ENCODE measurements around the gene RNF13.

The RNF13 gene

GRCh38 chr3:149843502-149843901 lies 30.5 kb downstream of the RNF13 start:
- no peak for TF ChIP-seq CTCF (IDR thresholded peaks at IDR 0.05; ENCODE audit: extremely low read depth, missing control alignments)

GRCh38 chr3:149844091-149844490 lies 31.1 kb downstream of the RNF13 start:
- no peak for TF ChIP-seq CTCF (IDR thresholded peaks at IDR 0.05; ENCODE audit: extremely low read depth, missing control alignments)
- no peak for DNase-seq (ENCODE audit: low spot score)

More at GRCh38 chr3:149843502-149843901, 30.5 kb downstream of the RNF13 start:
- no peak for DNase-seq (ENCODE audit: low spot score)

DNA sequence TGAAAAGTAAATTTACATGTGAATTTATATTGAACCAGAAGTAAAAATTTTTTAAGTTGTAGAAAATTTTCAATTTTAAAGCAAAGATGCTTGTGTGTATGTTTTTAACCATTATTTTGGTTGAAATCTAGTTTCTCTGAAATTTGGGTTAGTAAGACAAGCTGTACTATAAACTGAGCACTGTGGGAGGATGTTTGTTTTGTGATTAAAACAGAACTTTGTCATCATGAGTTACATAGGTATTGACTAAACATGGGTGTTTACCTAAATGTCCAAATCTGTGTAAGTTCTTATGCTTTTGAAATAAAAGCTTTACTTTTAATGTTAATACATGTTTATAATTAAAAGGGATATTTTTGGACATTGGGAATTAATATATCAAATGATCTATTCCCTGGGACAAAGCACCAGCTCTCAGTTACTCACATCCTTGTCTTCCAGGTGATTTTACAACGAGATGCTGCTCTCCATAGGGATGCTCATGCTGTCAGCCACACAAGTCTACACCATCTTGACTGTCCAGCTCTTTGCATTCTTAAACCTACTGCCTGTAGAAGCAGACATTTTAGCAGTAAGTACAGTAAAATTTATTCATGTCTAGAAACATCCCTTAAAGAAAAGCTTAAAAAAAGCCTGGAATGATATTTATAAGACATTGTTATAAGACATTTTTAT lies 32.7 kb downstream of the RNF13 start:
- DNase-seq (ENCODE audit: low spot score) = no peak
- TF ChIP-seq CTCF (IDR thresholded peaks at IDR 0.05; ENCODE audit: extremely low read depth, missing control alignments) = no peak

- DNase-seq (ENCODE audit: low spot score) = no peak
These were observed 35.2 kb downstream of the RNF13 start for GRCh38 chr3:149848238-149848637.

GRCh38 chr3:149848688-149849087 lies 35.7 kb downstream of the RNF13 start:
- no peak for DNase-seq (ENCODE audit: low spot score)
- no peak for TF ChIP-seq CTCF (IDR thresholded peaks at IDR 0.05; ENCODE audit: extremely low read depth, missing control alignments)

More at GRCh38 chr3:149848238-149848637, 35.2 kb downstream of the RNF13 start:
- TF ChIP-seq CTCF (IDR thresholded peaks at IDR 0.05; ENCODE audit: extremely low read depth, missing control alignments) = no peak

- no peak for TF ChIP-seq CTCF (IDR thresholded peaks at IDR 0.05; ENCODE audit: extremely low read depth, missing control alignments)
- DNase-seq (ENCODE audit: low spot score) = no peak
These were observed 38.0 kb downstream of the RNF13 start for GRCh38 chr3:149850787-149851584.

GRCh38 chr3:149858911-149859310 lies 45.9 kb downstream of the RNF13 start:
- no peak for TF ChIP-seq CTCF (IDR thresholded peaks at IDR 0.05; ENCODE audit: extremely low read depth, missing control alignments)
- DNase-seq (ENCODE audit: low spot score) = no peak
